Measurements from ENCODE around the gene HOXA3. TPM values are rescaled to one million over a fixed set of nuclear protein-coding genes. Genes with fewer than 3 reads are reported as not detected.

The HOXA3 gene
- total RNA-seq, 1 donor from 2014 or later: not detected

DNA sequence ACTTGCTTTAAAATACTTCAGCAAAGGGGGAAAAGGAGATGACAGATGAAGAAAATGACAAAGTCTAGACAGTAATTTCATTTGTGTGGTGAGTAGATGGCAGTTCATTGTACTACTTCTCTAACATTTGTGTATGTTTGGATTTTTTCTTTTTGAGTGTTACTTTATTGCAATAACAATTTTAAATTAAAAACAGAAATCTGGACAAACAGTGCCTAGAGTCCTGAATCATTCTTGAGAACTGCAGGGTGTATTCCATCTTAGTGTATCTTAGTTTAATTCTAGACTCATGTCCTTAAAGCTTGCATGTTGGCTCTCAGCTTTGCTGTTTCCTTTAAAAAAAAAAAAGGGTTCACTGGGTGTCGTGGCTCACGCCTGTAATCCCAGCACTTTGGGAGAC, 87.7 kb downstream of the HOXA3 start:
- intact Hi-C loops (cut with micrococcal nuclease): no loop called here

- intact Hi-C loops (cut with micrococcal nuclease): no loop called here
Observed at GRCh38 chr7:27064159-27064558, 88.2 kb downstream of the HOXA3 start.

GRCh38 chr7:27062946-27063345, 89.4 kb downstream of the HOXA3 start:
- intact Hi-C loops (cut with micrococcal nuclease): no loop called here

Other genes starting within 250 kb of the HOXA3 start
- gene HOXA1, start 56.6 kb downstream of the HOXA3 start, total RNA-seq: 0.22 and 0.41 TPM in 2 replicates
- gene HOXA2, start 49.9 kb downstream of the HOXA3 start, total RNA-seq: not detected in 2 replicates
- 0.22 TPM in 1 of 2 replicates, not detected in the other for gene HOXA4, start 21.8 kb downstream of the HOXA3 start, total RNA-seq
- gene HOXA5, start 8.9 kb downstream of the HOXA3 start, total RNA-seq: not detected in 2 replicates
- gene HOXA6, start 4.8 kb downstream of the HOXA3 start, total RNA-seq: not detected in 2 replicates
- gene HOXA7, start 4.1 kb upstream of the HOXA3 start, total RNA-seq: not detected in 2 replicates
- gene HOXA9, start 13.0 kb upstream of the HOXA3 start, total RNA-seq: not detected in 2 replicates
- gene HOXA10, start 21.7 kb upstream of the HOXA3 start, total RNA-seq: not detected in 2 replicates
- gene HOXA11, start 32.6 kb upstream of the HOXA3 start, total RNA-seq: not detected in 2 replicates
- not detected in 2 replicates for gene HOXA13, start 47.5 kb upstream of the HOXA3 start, total RNA-seq
- gene EVX1, start 90.2 kb upstream of the HOXA3 start, total RNA-seq: not detected in 2 replicates

Data from T-helper 1 cell treated with Interleukin-12 subunit alpha and Interleukin-12 subunit beta and Interleukin-4 antibody, amounts not matched to agents 30 ng/mL and 1 ng/mL, for 36 hours (primary cell).